Measurements from ENCODE around the gene RTL1. TPM values are rescaled to one million over a fixed set of nuclear protein-coding genes. Genes with fewer than 3 reads are reported as not detected.

RTL1 gene
- total and polyA plus RNA-seq, 2 of the 8 experiments (the other 6 are each of a cell fraction or from before 2014, with no cell fraction given) = not detected

DNA sequence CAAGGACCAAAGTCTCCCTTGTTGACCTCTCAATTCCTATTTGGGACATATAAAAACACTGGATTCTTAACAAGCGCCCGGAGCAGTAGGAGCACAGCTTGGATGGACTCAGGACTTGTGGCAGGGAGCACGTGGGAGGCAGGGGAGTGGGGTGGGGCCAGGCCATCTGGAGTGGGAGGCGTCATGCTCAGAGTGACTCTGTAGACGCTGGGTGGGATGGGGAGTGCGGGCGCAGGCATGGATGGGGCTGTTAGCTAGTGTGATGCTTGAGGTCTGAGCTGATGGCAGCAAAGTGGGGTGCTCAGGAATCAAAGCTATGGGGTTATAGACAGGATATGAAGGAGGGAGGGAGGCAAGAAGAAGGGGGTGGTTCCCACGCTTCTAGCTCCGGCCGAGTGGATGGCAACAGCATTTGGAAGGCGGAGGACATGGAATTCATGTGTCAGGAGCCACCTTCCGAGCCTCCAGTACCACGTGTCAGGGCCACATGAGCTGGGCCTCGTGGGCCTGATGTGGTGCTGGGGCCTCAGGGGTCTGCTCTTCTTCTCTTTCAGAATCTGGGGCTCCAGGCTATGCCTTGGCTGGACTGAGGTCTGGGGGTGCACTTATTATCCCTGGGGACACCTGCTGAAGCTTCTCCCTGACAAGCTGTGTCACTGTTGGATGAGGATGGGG lies 51.4 kb downstream of the RTL1 start:
- Histone ChIP-seq H4K20me1 (replicated peaks in 1 of 2; ENCODE audit: control insufficient read depth in 1 of 2, insufficient read depth in 2 of 2, low read length in 2 of 2) (no peaks in the 10 kb centered on the region), H3K79me1 (ENCODE audit: low read depth, low read length) (no peaks in the 10 kb centered on the region), H2BK20ac (ENCODE audit: low read length) (no peak overlapping the region), H3K4ac (replicated peaks; ENCODE audit: insufficient read length, low read depth, low read length) (no peak overlapping the region), H2BK5ac (ENCODE audit: low read depth, low read length) (no peak overlapping the region), H2AFZ (ENCODE audit: low read length) (no peak overlapping the region), H2BK12ac (ENCODE audit: low read depth, low read length) (no peak overlapping the region), H4K5ac (ENCODE audit: insufficient read length, low read depth, low read length) (no peak overlapping the region), H3K4me1 (replicated peaks in 1 of 4; ENCODE audit: control insufficient read depth in 3 of 4, insufficient read depth in 4 of 4, low read length in 3 of 4) (no peaks in the 10 kb centered on the region), H3K23me2 (ENCODE audit: low read depth, low read length) (no peaks in the 10 kb centered on the region), H3K27ac (ENCODE audit: low read depth, low read length) (no peak overlapping the region), H3K23ac (ENCODE audit: insufficient read length) (no peak overlapping the region), H3K14ac (ENCODE audit: insufficient read length) (no peak overlapping the region), H3K79me2 (ENCODE audit: control insufficient read depth in 1 of 2, insufficient read depth in 2 of 2, low read length in 2 of 2) (no peaks in the 10 kb centered on the region), H3K27me3 (replicated peaks in 1 of 4; ENCODE audit: control insufficient read depth in 3 of 4, extremely low read depth in 1 of 4, insufficient read depth in 3 of 4, low read length in 3 of 4) (no peaks in the 10 kb centered on the region), H3K9ac (replicated peaks in 1 of 4; ENCODE audit: extremely low read depth in 1 of 4, low read depth in 3 of 4, low read length in 3 of 4) (no peak overlapping the region), H3K18ac (ENCODE audit: extremely low read depth, low read length) (no peak overlapping the region; the same call in 1 of the 2 replicates), H3K9me3 (ENCODE audit: insufficient read depth in 2 of 2, low read depth in 1 of 2, low read length in 1 of 2) (no peaks in the 10 kb centered on the region), H3K36me3 (ENCODE audit: control insufficient read depth in 2 of 4, insufficient read depth in 4 of 4, low read length in 3 of 4) (no peaks in the 10 kb centered on the region), H3K4me2 (ENCODE audit: insufficient read depth in 1 of 2, low read depth in 2 of 2, low read length in 2 of 2) (no peak overlapping the region), H2BK15ac (ENCODE audit: low read length) (no peak overlapping the region), H2AK5ac (ENCODE audit: low read depth, low read length) (no peak overlapping the region), H4K8ac (ENCODE audit: extremely low read depth, insufficient read depth, low read length) (no peak overlapping the region), H3K4me3 (ENCODE audit: extremely low read depth in 1 of 4, insufficient read depth in 2 of 4, low read depth in 3 of 4, low read length in 4 of 4) (no peak overlapping the region), H3K56ac (replicated peaks; ENCODE audit: insufficient read length, low read depth, low read length) (no peak overlapping the region), H2BK120ac (replicated peaks; ENCODE audit: low read depth, low read length) (no peak overlapping the region), H4K91ac (replicated peaks; ENCODE audit: insufficient read length, low read length) (no peak overlapping the region)
- DNase-seq (ENCODE audit: low read depth in 1 of 2, low spot score in 2 of 2) (no peak), FAIRE-seq (no peak)
- POLR2A ChIA-PET (ENCODE audit: partially characterized antibody) = no interaction called here
- CTCF ChIA-PET (ENCODE audit: partially characterized antibody) = interaction anchor here (0.6 to 9.5 kb wide), 14 partner anchors 10 to 377 kb away, joined by 3 to 70 read pairs (median 3); partner anchors contain the start of gene RTL1
- WGBS, 2 experiments (ENCODE audit: extremely low coverage in 1 of 2, insufficient coverage in 1 of 2, insufficient read length in 1 of 2, insufficient replicate concordance in 2 of 2, low coverage in 1 of 2, low lambda C conversion rate in 2 of 2, missing lambda C conversion rate in 1 of 2) = 88% methylated on average over 14 of the region's 14 CpGs; no CpG with 5 or more reads in 1 of the 2 experiments
- TF ChIP-seq TEAD4 (IDR thresholded peaks at IDR 0.05; ENCODE audit: low read depth, low read length) (no peak), FOSL1 (IDR thresholded peaks at IDR 0.05; ENCODE audit: insufficient read depth, low read depth, low read length) (no peak), BCL11A (IDR thresholded peaks at IDR 0.05; ENCODE audit: low read depth in 2 of 2, low read length in 2 of 2) (no peak), KDM5A (IDR thresholded peaks at IDR 0.05; ENCODE audit: low read length) (no peak), YY1 (IDR thresholded peaks at IDR 0.05; ENCODE audit: low read depth, low read length) (no peak), CEBPB (IDR thresholded peaks at IDR 0.05; ENCODE audit: low read depth, low read length) (no peak), POLR2A (IDR thresholded peaks at IDR 0.05; ENCODE audit: control extremely low read depth in 1 of 2, low read depth in 2 of 2, low read length in 2 of 2) (no peak), NANOG (IDR thresholded peaks at IDR 0.05; ENCODE audit: insufficient read depth, low read depth, low read length, poor library complexity, severe bottlenecking) (no peak), RBBP5 (IDR thresholded peaks at IDR 0.05; ENCODE audit: borderline replicate concordance, low read depth, low read length) (no peak), CBX8 (IDR thresholded peaks at IDR 0.05; ENCODE audit: borderline replicate concordance, low read depth, low read length) (no peak), ASH2L (IDR thresholded peaks at IDR 0.05; ENCODE audit: low read length) (no peak)
- TF ChIP-seq, protein P1, sequence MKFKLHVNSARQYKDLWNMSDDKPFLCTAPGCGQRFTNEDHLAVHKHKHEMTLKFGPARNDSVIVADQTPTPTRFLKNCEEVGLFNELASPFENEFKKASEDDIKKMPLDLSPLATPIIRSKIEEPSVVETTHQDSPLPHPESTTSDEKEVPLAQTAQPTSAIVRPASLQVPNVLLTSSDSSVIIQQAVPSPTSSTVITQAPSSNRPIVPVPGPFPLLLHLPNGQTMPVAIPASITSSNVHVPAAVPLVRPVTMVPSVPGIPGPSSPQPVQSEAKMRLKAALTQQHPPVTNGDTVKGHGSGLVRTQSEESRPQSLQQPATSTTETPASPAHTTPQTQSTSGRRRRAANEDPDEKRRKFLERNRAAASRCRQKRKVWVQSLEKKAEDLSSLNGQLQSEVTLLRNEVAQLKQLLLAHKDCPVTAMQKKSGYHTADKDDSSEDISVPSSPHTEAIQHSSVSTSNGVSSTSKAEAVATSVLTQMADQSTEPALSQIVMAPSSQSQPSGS (IDR thresholded peaks at IDR 0.05; ENCODE audit: low read length) = no peak

Measured in H1 (cell line).